HCT116 (cell line): ENCODE measurements around the gene PPFIA2. TPM values are rescaled to one million over a fixed set of nuclear protein-coding genes. Genes with fewer than 3 reads are reported as not detected.

ENCODE experiments used
- ATAC-seq: fragments of 200-7000 bp; cut with Tn5 transposase; 2 replicates; pipeline ENCODE4 v1.9.1; 2020; ENCODE audit warnings: mild to moderate bottlenecking, moderate library complexity
- BruUV-seq: library from RNA; stranded (reverse); fragments of 400-500 nt; replicated peaks from 2 replicates; lab custom pipeline; 2021; lab: Mats Ljungman, UMichigan
- CTCF ChIA-PET: fragments of 300-600 bp; sonication (Branson Sonifier 250); formaldehyde crosslinking; loops from one replicate; lab custom pipeline; 2021; ENCODE audit warnings: antibody characterized with exemption; lab: Charles Lee
- POLR2A ChIA-PET: fragments of 300-600, 350-600 bp; sonication (Branson Sonifier 250); formaldehyde crosslinking; loops from one replicate; lab custom pipeline; 2021; ENCODE audit warnings: antibody characterized with exemption; lab: Charles Lee
- RAD21 ChIA-PET, 2 experiments: fragments of 300-600 bp; sonication (Branson Sonifier 250); formaldehyde crosslinking; loops; one replicate each; lab custom pipeline; 2023; ENCODE audit warnings: low total read pairs in 2 of 2; ENCODE audit not compliant: uncharacterized antibody in 2 of 2, unreplicated experiment in 2 of 2, low non-redundant PET in 1 of 2; lab: Charles Lee
- DNase-seq: peaks from one replicate; pipeline ENCODE4 v3.0.0-alpha.2; 2010; ENCODE audit warnings: low read depth, low spot score
- H2AFZ ChIP-seq: fragments of 200-600 bp; shearing (Covaris generic), sonication (generic); 2 replicates; pipeline ENCODE4 v1.6.1; 2017; ENCODE audit warnings: low read depth, mixed run types, mixed read lengths, antibody characterized with exemption, low read length; ENCODE audit not compliant: poor library complexity, severe bottlenecking
- H3K27ac ChIP-seq: 2 replicates; pipeline ENCODE4 v1.5.1; 2012; ENCODE audit warnings: low read depth, low read length
- H3K27me3 ChIP-seq: fragments of 200-600 bp; sonication (generic); 2 replicates; pipeline ENCODE4 v1.6.1; 2016; ENCODE audit warnings: mixed run types, low read length, mixed read lengths; ENCODE audit not compliant: insufficient read depth
- H3K36me3 ChIP-seq, 2 experiments: fragments of 200-500 bp in 1 of 2; fragments of 200-600 bp in 1 of 2; sonication (Bioruptor generic) in 1 of 2; sonication (generic) in 1 of 2; 2 replicates each; pipeline versions ENCODE4 v1.5.1 to v1.6.1; 2014 to 2016; ENCODE audit warnings: low read length in 2 of 2, inconsistent platforms in 1 of 2, mixed read lengths in 1 of 2, mixed run types in 1 of 2; ENCODE audit not compliant: insufficient read depth in 2 of 2, control insufficient read depth in 1 of 2
- H3K4me1 ChIP-seq, 2 experiments: fragments of 200-600 bp in 1 of 2; sonication (generic) in 1 of 2; 2 replicates each; pipeline versions ENCODE4 v1.5.1 to v1.6.1; 2012 to 2017; ENCODE audit warnings: low read length in 2 of 2, inconsistent platforms in 1 of 2, mild to moderate bottlenecking in 1 of 2, mixed read lengths in 1 of 2, mixed run types in 1 of 2, moderate library complexity in 1 of 2; ENCODE audit not compliant: insufficient read depth in 2 of 2, control insufficient read depth in 1 of 2
- H3K4me2 ChIP-seq: fragments of 200-600 bp; sonication (generic); 2 replicates; pipeline ENCODE4 v1.6.1; 2017; ENCODE audit warnings: mixed run types, low read length, mixed read lengths
- H3K4me3 ChIP-seq, 2 experiments: fragments of 200-600 bp in 1 of 2; sonication (generic) in 1 of 2; replicated peaks in 1 of 2; 2 replicates each; pipeline ENCODE4 v1.5.1; 2011 to 2016; ENCODE audit warnings: low read length in 2 of 2, control low read depth in 1 of 2, low read depth in 1 of 2, mild to moderate bottlenecking in 1 of 2, mixed read lengths in 1 of 2, mixed run types in 1 of 2
- H3K79me2 ChIP-seq: fragments of 200-600 bp; sonication (generic); 2 replicates; pipeline ENCODE4 v1.6.1; 2017; ENCODE audit warnings: mild to moderate bottlenecking, mixed run types, low read length, moderate library complexity, mixed read lengths; ENCODE audit not compliant: insufficient read depth
- H3K9ac ChIP-seq: fragments of 200-600 bp; sonication (generic); 2 replicates; pipeline ENCODE4 v1.6.1; 2016; ENCODE audit warnings: low read length, mixed read lengths
- H3K9me2 ChIP-seq: fragments of 200-600 bp; sonication (generic), shearing (Covaris generic); 2 replicates; pipeline ENCODE4 v1.6.1; 2017; ENCODE audit warnings: mixed run types, mild to moderate bottlenecking, moderate library complexity; ENCODE audit not compliant: insufficient read depth
- H3K9me3 ChIP-seq, 2 experiments: fragments of 200-500 bp in 1 of 2; fragments of 200-600 bp in 1 of 2; sonication (Bioruptor generic) in 1 of 2; sonication (generic) in 1 of 2; 2 replicates each; pipeline ENCODE4 v1.6.1; 2014 to 2017; ENCODE audit warnings: low read length in 2 of 2, mixed read lengths in 2 of 2, inconsistent platforms in 1 of 2, low read depth in 1 of 2, mild to moderate bottlenecking in 1 of 2, mixed run types in 1 of 2, moderate library complexity in 1 of 2; ENCODE audit not compliant: control insufficient read depth in 1 of 2, insufficient read depth in 1 of 2
- H4K20me1 ChIP-seq: fragments of 200-600 bp; sonication (generic), shearing (Covaris generic); 2 replicates; pipeline ENCODE4 v1.6.1; 2017; ENCODE audit warnings: mixed run types, mild to moderate bottlenecking, moderate library complexity; ENCODE audit not compliant: insufficient read depth
- CEBPB ChIP-seq: IDR thresholded peaks from 2 replicates; pipeline ENCODE4 v1.6.1; 2012; ENCODE audit warnings: low read depth
- EGR1 ChIP-seq: IDR thresholded peaks from 2 replicates; pipeline ENCODE4 v1.6.1; 2012; ENCODE audit warnings: low read depth
- ELF1 ChIP-seq: IDR thresholded peaks from 2 replicates; pipeline ENCODE4 v1.6.1; 2012; ENCODE audit warnings: low read depth, borderline replicate concordance
- EZH2 ChIP-seq: fragments of 200-600 bp; sonication (generic); IDR thresholded peaks from 2 replicates; pipeline ENCODE4 v1.6.1; 2017; ENCODE audit warnings: antibody characterized with exemption, mixed run types
- MAX ChIP-seq: IDR thresholded peaks from 2 replicates; pipeline ENCODE4 v1.6.1; 2012
- POLR2A ChIP-seq: IDR thresholded peaks from 2 replicates; pipeline ENCODE4 v1.7.0; 2011; ENCODE audit warnings: borderline replicate concordance; ENCODE audit not compliant: insufficient read depth, insufficient read length; ENCODE audit errors: extremely low read depth
- POLR2AphosphoS5 ChIP-seq: IDR thresholded peaks from 2 replicates; pipeline ENCODE4 v1.6.1; 2011; ENCODE audit warnings: mild to moderate bottlenecking, low read depth, low read length, moderate library complexity
- RAD21 ChIP-seq: IDR thresholded peaks from 2 replicates; pipeline ENCODE4 v1.6.1; 2012; ENCODE audit warnings: low read depth, mild to moderate bottlenecking
- SP1 ChIP-seq: IDR thresholded peaks from 2 replicates; pipeline ENCODE4 v1.6.1; 2012; ENCODE audit warnings: low read depth
- YY1 ChIP-seq: IDR thresholded peaks from 2 replicates; pipeline ENCODE4 v1.6.1; 2011; ENCODE audit warnings: low read length, low read depth, moderate library complexity, mild to moderate bottlenecking; ENCODE audit not compliant: insufficient replicate concordance; ENCODE audit errors: extremely low read depth
- ZFX ChIP-seq: fragments of 450-650 bp; IDR thresholded peaks from 2 replicates; pipeline ENCODE4 v1.6.1; 2017
- ZNF274 ChIP-seq: fragments of 200-500 bp; sonication (Bioruptor generic); IDR thresholded peaks from 2 replicates; pipeline ENCODE4 v1.6.1; 2014; ENCODE audit warnings: mild to moderate bottlenecking, low read depth, low read length, inconsistent platforms
- intact Hi-C: fragments of 100-400 bp; cut with micrococcal nuclease; formaldehyde crosslinking; loops from 2 replicates; pipeline ENCODE4 v1.10.0; 2022
- total RNA-seq: library from RNA; stranded (reverse); gene quantifications from one replicate; pipeline ENCODE4 v1.2.1, GENCODE V29; 2021; ENCODE audit not compliant: unreplicated experiment
- TF ChIP-seq, protein P1 (sequence below), 3 experiments: fragments of 200-600 bp in 1 of 3; sonication (generic) in 1 of 3; IDR thresholded peaks in 2 of 3; conservative IDR thresholded peaks in 1 of 3; 2 replicates each; pipeline ENCODE4 v1.5.1; 2012 to 2017; ENCODE audit warnings: low read depth in 2 of 3, low read length in 2 of 3, antibody characterized with exemption in 1 of 3, borderline replicate concordance in 1 of 3, control low read depth in 1 of 3, mild to moderate bottlenecking in 1 of 3, mixed read lengths in 1 of 3, mixed run types in 1 of 3, moderate library complexity in 1 of 3; ENCODE audit not compliant: insufficient read depth in 1 of 3

Gene PPFIA2
- total RNA-seq, 1 experiment from 2014 or later: not detected

GRCh38 chr12:81644503-81644902 lies 114.6 kb downstream of the PPFIA2 start:
- Histone ChIP-seq H3K4me3 (no peak overlapping the region), H3K79me2 (no peaks in the 10 kb centered on the region), H3K27ac (no peak overlapping the region), H3K9ac (no peak overlapping the region), H3K4me1 (no peaks in the 10 kb centered on the region), H3K9me2 (no peaks in the 10 kb centered on the region), H3K36me3 (no peaks in the 10 kb centered on the region), H3K9me3 (no peaks in the 10 kb centered on the region), H3K27me3 (no peaks in the 10 kb centered on the region), H2AFZ (peak overlapping the region; percentile 98), H3K4me2 (no peak overlapping the region), H4K20me1 (no peaks in the 10 kb centered on the region)
- ATAC-seq (0 out of 2 replicates have a peak, but pooled peaks have one; percentile 55), DNase-seq (peak; percentile 33)
- intact Hi-C loops: loop anchor here (1.0 to 10.0 kb wide), 5 partner anchors 150 to 984 kb away; partner anchors contain the start of genes CCDC59 and METTL25
- CTCF ChIA-PET: interaction anchor here (0.7 to 2.2 kb wide), 8 partner anchors 12 to 982 kb away, joined by 3 to 18 read pairs (median 3); partner anchors contain the start of genes CCDC59 and METTL25
- POLR2A ChIA-PET: no interaction called here
- TF ChIP-seq, protein P1, sequence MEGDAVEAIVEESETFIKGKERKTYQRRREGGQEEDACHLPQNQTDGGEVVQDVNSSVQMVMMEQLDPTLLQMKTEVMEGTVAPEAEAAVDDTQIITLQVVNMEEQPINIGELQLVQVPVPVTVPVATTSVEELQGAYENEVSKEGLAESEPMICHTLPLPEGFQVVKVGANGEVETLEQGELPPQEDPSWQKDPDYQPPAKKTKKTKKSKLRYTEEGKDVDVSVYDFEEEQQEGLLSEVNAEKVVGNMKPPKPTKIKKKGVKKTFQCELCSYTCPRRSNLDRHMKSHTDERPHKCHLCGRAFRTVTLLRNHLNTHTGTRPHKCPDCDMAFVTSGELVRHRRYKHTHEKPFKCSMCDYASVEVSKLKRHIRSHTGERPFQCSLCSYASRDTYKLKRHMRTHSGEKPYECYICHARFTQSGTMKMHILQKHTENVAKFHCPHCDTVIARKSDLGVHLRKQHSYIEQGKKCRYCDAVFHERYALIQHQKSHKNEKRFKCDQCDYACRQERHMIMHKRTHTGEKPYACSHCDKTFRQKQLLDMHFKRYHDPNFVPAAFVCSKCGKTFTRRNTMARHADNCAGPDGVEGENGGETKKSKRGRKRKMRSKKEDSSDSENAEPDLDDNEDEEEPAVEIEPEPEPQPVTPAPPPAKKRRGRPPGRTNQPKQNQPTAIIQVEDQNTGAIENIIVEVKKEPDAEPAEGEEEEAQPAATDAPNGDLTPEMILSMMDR (IDR thresholded peaks at IDR 0.05 in 2 of 3, conservative IDR thresholded peaks at IDR 0.05 in 1 of 3; ENCODE audit: borderline replicate concordance in 1 of 3, insufficient read depth in 1 of 3, low read depth in 2 of 3, low read length in 2 of 3): peak; percentile 31 to 85 (median 47); a peak in 5 of 6 replicates
- TF ChIP-seq RAD21 (peak; percentile 85), ELF1 (no peak), EZH2 (no peak)
- RAD21 ChIA-PET: no interaction called here
- no TSS peak for BruUV-seq

DNA sequence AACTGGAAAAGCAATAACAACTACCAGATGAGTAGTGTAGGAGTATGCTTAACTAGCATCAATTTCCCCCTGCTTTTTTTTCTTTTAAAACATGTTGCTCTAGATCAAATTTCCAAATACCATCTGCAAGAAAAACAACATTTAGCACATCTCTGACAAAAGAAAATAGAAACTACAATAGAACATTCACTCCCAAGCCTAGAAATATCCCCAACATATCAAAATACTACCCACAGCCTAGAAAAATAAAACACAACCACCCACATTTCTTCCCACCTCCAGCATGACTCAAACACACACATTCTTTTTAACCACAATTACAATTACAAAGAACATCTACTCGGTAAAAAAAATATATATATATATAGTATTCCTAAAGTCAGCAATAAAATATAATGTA lies 120.0 kb downstream of the PPFIA2 start:
- no peak overlapping the region for H3K4me2 ChIP-seq
- no peaks in the 10 kb centered on the region for H4K20me1 ChIP-seq
- H3K27me3 ChIP-seq: no peaks in the 10 kb centered on the region
- DNase-seq (no peak), ATAC-seq (no peak)
- no peaks in the 10 kb centered on the region for H3K9me2 ChIP-seq
- ChIA-PET POLR2A (no interaction called here), CTCF (no interaction called here), RAD21 (no interaction called here)
- H3K36me3 ChIP-seq: no peaks in the 10 kb centered on the region
- no peak overlapping the region for H3K4me3 ChIP-seq
- H3K27ac ChIP-seq: no peak overlapping the region
- H3K9me3 ChIP-seq: no peaks in the 10 kb centered on the region
- H2AFZ ChIP-seq: no peak overlapping the region
- H3K4me1 ChIP-seq: no peaks in the 10 kb centered on the region
- no peaks in the 10 kb centered on the region for H3K79me2 ChIP-seq
- H3K9ac ChIP-seq: no peak overlapping the region
- BruUV-seq: no TSS peak
- intact Hi-C loops: no loop called here
- TF ChIP-seq ZNF274 (no peak), POLR2A (no peak), SP1 (no peak), MAX (no peak), POLR2AphosphoS5 (no peak), EGR1 (no peak), CEBPB (no peak), ELF1 (no peak), YY1 (no peak), EZH2 (no peak), ZFX (no peak)
- TF ChIP-seq, protein P1 (IDR thresholded peaks at IDR 0.05 in 2 of 3, conservative IDR thresholded peaks at IDR 0.05 in 1 of 3; ENCODE audit: borderline replicate concordance in 1 of 3, insufficient read depth in 1 of 3, low read depth in 2 of 3, low read length in 2 of 3): no peak
